Stimulated activated naive B cell treated with anti-CD40 and anti-IgM and Interleukin-4, amounts not matched to agents 10 μg/mL and 1 μg/mL and 100 μg/mL, for 72 hours (primary cell): ENCODE measurements around the gene PCDH9.

Source experiments
- ATAC-seq, 2 donors: fragments of 150-1000 bp; cut with Tn5 transposase; replicated peaks; 2 replicates each; pipeline ENCODE4 v1.10.0; 2021; ENCODE audit warnings: moderate library complexity in 1 of 2
- DNase-seq: peaks from one replicate; pipeline ENCODE4 v3.0.0; 2021
- H3K27ac Mint-ChIP-seq: one replicate; pipeline ENCODE4 v1.8.0; 2022; ENCODE audit warnings: mild to moderate bottlenecking, mixed read lengths
- H3K27me3 Mint-ChIP-seq, 2 donors: one replicate each; pipeline ENCODE4 v1.8.0; 2022; ENCODE audit warnings: mixed read lengths in 2 of 2
- H3K36me3 Mint-ChIP-seq, 2 donors: one replicate each; pipeline ENCODE4 v1.8.0; 2022; ENCODE audit warnings: mixed read lengths in 2 of 2, mild to moderate bottlenecking in 1 of 2
- H3K4me1 Mint-ChIP-seq, 2 donors: one replicate each; pipeline ENCODE4 v1.8.0; 2022; ENCODE audit warnings: mixed read lengths in 2 of 2, mild to moderate bottlenecking in 1 of 2
- H3K4me3 Mint-ChIP-seq, 2 donors: one replicate each; pipeline ENCODE4 v1.8.0; 2022; ENCODE audit warnings: mild to moderate bottlenecking in 2 of 2, mixed read lengths in 2 of 2, moderate library complexity in 1 of 2
- H3K9me3 Mint-ChIP-seq, 2 donors: one replicate each; pipeline ENCODE4 v1.8.0; 2022; ENCODE audit warnings: mixed read lengths in 2 of 2, mild to moderate bottlenecking in 1 of 2

The PCDH9 gene

GRCh38 chr13:67084066-67084465 lies 146.1 kb downstream of the PCDH9 start:
- Mint-ChIP-seq H3K27ac (no peak overlapping the region), H3K36me3 (no peaks in the 10 kb centered on the region), H3K4me1 (peaks cover 0 to 4% of the 10 kb centered on the region in 2 donors), H3K4me3 (no peak overlapping the region), H3K9me3 (peaks cover 0 to 2% of the 10 kb centered on the region in 2 donors), H3K27me3 (no peaks in the 10 kb centered on the region)
- ATAC-seq (no peak), DNase-seq (no peak)

GRCh38 chr13:67083519-67083918 lies 146.6 kb downstream of the PCDH9 start:
- H3K27ac Mint-ChIP-seq = no peak overlapping the region
- peaks cover 0 to 2% of the 10 kb centered on the region in 2 donors for H3K9me3 Mint-ChIP-seq
- no peak overlapping the region for H3K4me3 Mint-ChIP-seq
- H3K36me3 Mint-ChIP-seq = no peaks in the 10 kb centered on the region
- H3K27me3 Mint-ChIP-seq = no peaks in the 10 kb centered on the region
- peaks cover under 1 to 4% of the 10 kb centered on the region in 2 donors for H3K4me1 Mint-ChIP-seq
- DNase-seq = no peak
- ATAC-seq = no peak

- peaks cover 12 to 18% of the 10 kb centered on the region in 2 donors for H3K4me1 Mint-ChIP-seq
- no peaks in the 10 kb centered on the region for H3K36me3 Mint-ChIP-seq
- ATAC-seq = no peak
- H3K4me3 Mint-ChIP-seq = no peak overlapping the region
- H3K27ac Mint-ChIP-seq = no peak overlapping the region
- no peaks in the 10 kb centered on the region for H3K27me3 Mint-ChIP-seq
- peaks cover 5% of the 10 kb centered on the region in 2 donors for H3K9me3 Mint-ChIP-seq
- no peak for DNase-seq
Observed at GRCh38 chr13:67080351-67080750, 149.8 kb downstream of the PCDH9 start.

- Mint-ChIP-seq H3K36me3 (no peaks in the 10 kb centered on the region), H3K4me1 (peaks cover 12 to 18% of the 10 kb centered on the region in 2 donors), H3K4me3 (no peak overlapping the region), H3K27me3 (no peaks in the 10 kb centered on the region), H3K9me3 (peaks cover 5% of the 10 kb centered on the region in 2 donors), H3K27ac (no peak overlapping the region)
- ATAC-seq (no peak), DNase-seq (no peak)
Observed at GRCh38 chr13:67078062-67078461, 152.1 kb downstream of the PCDH9 start.

- peaks cover 4 to 5% of the 10 kb centered on the region in 2 donors for H3K9me3 Mint-ChIP-seq
- ATAC-seq (no peak), DNase-seq (no peak)
- H3K36me3 Mint-ChIP-seq = no peaks in the 10 kb centered on the region
- H3K4me1 Mint-ChIP-seq = peaks cover 15 to 22% of the 10 kb centered on the region in 2 donors
- no peak overlapping the region for H3K27ac Mint-ChIP-seq
- no peak overlapping the region for H3K4me3 Mint-ChIP-seq
- H3K27me3 Mint-ChIP-seq = no peaks in the 10 kb centered on the region
Observed at GRCh38 chr13:67077132-67077531, 153.0 kb downstream of the PCDH9 start.

GRCh38 chr13:67076378-67076777 lies 153.8 kb downstream of the PCDH9 start:
- no peak overlapping the region for H3K27ac Mint-ChIP-seq
- H3K27me3 Mint-ChIP-seq = no peaks in the 10 kb centered on the region
- DNase-seq = no peak
- peaks cover 3 to 5% of the 10 kb centered on the region in 2 donors for H3K9me3 Mint-ChIP-seq
- peak; percentile 69 to 83 for ATAC-seq
- H3K4me3 Mint-ChIP-seq = no peak overlapping the region
- no peaks in the 10 kb centered on the region for H3K36me3 Mint-ChIP-seq
- H3K4me1 Mint-ChIP-seq = peaks cover 18 to 24% of the 10 kb centered on the region in 2 donors

GRCh38 chr13:67075239-67075638 lies 154.9 kb downstream of the PCDH9 start:
- H3K9me3 Mint-ChIP-seq = peaks cover 3 to 5% of the 10 kb centered on the region in 2 donors
- H3K27me3 Mint-ChIP-seq = no peaks in the 10 kb centered on the region
- DNase-seq (no peak), ATAC-seq (no peak)
- no peak overlapping the region for H3K4me3 Mint-ChIP-seq
- H3K36me3 Mint-ChIP-seq = no peaks in the 10 kb centered on the region
- H3K4me1 Mint-ChIP-seq = peaks cover 18 to 24% of the 10 kb centered on the region in 2 donors
- H3K27ac Mint-ChIP-seq = no peak overlapping the region

- no peaks in the 10 kb centered on the region for H3K27me3 Mint-ChIP-seq
- ATAC-seq (peak; percentile 81 to 86), DNase-seq (no peak)
- peaks cover 11 to 15% of the 10 kb centered on the region in 2 donors for H3K4me1 Mint-ChIP-seq
- H3K27ac Mint-ChIP-seq = peak overlapping the region; percentile 22
- H3K36me3 Mint-ChIP-seq = no peaks in the 10 kb centered on the region
- no peak overlapping the region for H3K4me3 Mint-ChIP-seq
- H3K9me3 Mint-ChIP-seq = no peaks in the 10 kb centered on the region
Observed at GRCh38 chr13:67071918-67072598, 158.1 kb downstream of the PCDH9 start.

GRCh38 chr13:67070306-67070705 lies 159.8 kb downstream of the PCDH9 start:
- DNase-seq (no peak), ATAC-seq (no peak)
- Mint-ChIP-seq H3K27me3 (no peaks in the 10 kb centered on the region), H3K9me3 (no peaks in the 10 kb centered on the region), H3K36me3 (no peaks in the 10 kb centered on the region), H3K4me3 (no peak overlapping the region), H3K4me1 (peaks cover 6 to 7% of the 10 kb centered on the region in 2 donors), H3K27ac (no peak overlapping the region)

- Mint-ChIP-seq H3K27me3 (no peaks in the 10 kb centered on the region), H3K9me3 (no peaks in the 10 kb centered on the region), H3K4me1 (peaks cover 6 to 7% of the 10 kb centered on the region in 2 donors), H3K27ac (no peak overlapping the region), H3K4me3 (no peak overlapping the region), H3K36me3 (no peaks in the 10 kb centered on the region)
- ATAC-seq (no peak), DNase-seq (no peak)
Observed at GRCh38 chr13:67069117-67069767, 160.9 kb downstream of the PCDH9 start.

GRCh38 chr13:67064920-67065319 lies 165.2 kb downstream of the PCDH9 start:
- no peak overlapping the region for H3K4me3 Mint-ChIP-seq
- H3K36me3 Mint-ChIP-seq = no peaks in the 10 kb centered on the region
- ATAC-seq (no peak), DNase-seq (no peak)
- H3K9me3 Mint-ChIP-seq = no peaks in the 10 kb centered on the region
- H3K4me1 Mint-ChIP-seq = peaks cover 3 to 6% of the 10 kb centered on the region in 2 donors
- no peak overlapping the region for H3K27ac Mint-ChIP-seq
- H3K27me3 Mint-ChIP-seq = no peaks in the 10 kb centered on the region

GRCh38 chr13:67063036-67063435 lies 167.1 kb downstream of the PCDH9 start:
- H3K27ac Mint-ChIP-seq = no peak overlapping the region
- ATAC-seq = no peak
- peaks cover 3 to 6% of the 10 kb centered on the region in 2 donors for H3K4me1 Mint-ChIP-seq
- H3K4me3 Mint-ChIP-seq = no peak overlapping the region
- no peaks in the 10 kb centered on the region for H3K9me3 Mint-ChIP-seq
- H3K27me3 Mint-ChIP-seq = no peaks in the 10 kb centered on the region
- no peaks in the 10 kb centered on the region for H3K36me3 Mint-ChIP-seq
- DNase-seq = no peak

GRCh38 chr13:67062160-67062559 lies 168.0 kb downstream of the PCDH9 start:
- Mint-ChIP-seq H3K4me1 (peaks cover 3 to 6% of the 10 kb centered on the region in 2 donors), H3K27ac (no peak overlapping the region), H3K27me3 (no peaks in the 10 kb centered on the region), H3K4me3 (no peak overlapping the region), H3K9me3 (no peaks in the 10 kb centered on the region), H3K36me3 (no peaks in the 10 kb centered on the region)
- no peak for DNase-seq
- ATAC-seq = no peak

- H3K9me3 Mint-ChIP-seq = no peaks in the 10 kb centered on the region
- DNase-seq = no peak
Observed at GRCh38 chr13:67061750-67062149, 168.4 kb downstream of the PCDH9 start.

More at GRCh38 chr13:67061750-67062149, 168.4 kb downstream of the PCDH9 start:
- no peaks in the 10 kb centered on the region for H3K27me3 Mint-ChIP-seq
- no peak overlapping the region for H3K27ac Mint-ChIP-seq
- H3K4me1 Mint-ChIP-seq = peaks cover 3 to 6% of the 10 kb centered on the region in 2 donors
- no peak for ATAC-seq
- no peak overlapping the region for H3K4me3 Mint-ChIP-seq
- no peaks in the 10 kb centered on the region for H3K36me3 Mint-ChIP-seq
